Thyroid gland (tissue), 4 donors: Measurements from ENCODE around the gene HPN.

ENCODE experiments used
- POLR2A ChIP-seq, 2 donors: fragments of 450-650 bp; IDR thresholded peaks; one replicate each; pipeline ENCODE4 v1.6.1; 2017; ENCODE audit warnings: antibody characterized with exemption in 2 of 2, mild to moderate bottlenecking in 2 of 2, moderate library complexity in 1 of 2
- TF ChIP-seq, protein P1 (sequence below), 6 experiments: fragments of 200-600 bp in 3 of 6; fragments of 450-650 bp in 3 of 6; sonication (generic) in 3 of 6; IDR thresholded peaks; one replicate each; pipeline ENCODE4 v1.5.1; 2016 to 2019; ENCODE audit warnings: antibody characterized with exemption in 6 of 6, mild to moderate bottlenecking in 2 of 6, inconsistent platforms in 1 of 6, moderate library complexity in 1 of 6

DNA sequence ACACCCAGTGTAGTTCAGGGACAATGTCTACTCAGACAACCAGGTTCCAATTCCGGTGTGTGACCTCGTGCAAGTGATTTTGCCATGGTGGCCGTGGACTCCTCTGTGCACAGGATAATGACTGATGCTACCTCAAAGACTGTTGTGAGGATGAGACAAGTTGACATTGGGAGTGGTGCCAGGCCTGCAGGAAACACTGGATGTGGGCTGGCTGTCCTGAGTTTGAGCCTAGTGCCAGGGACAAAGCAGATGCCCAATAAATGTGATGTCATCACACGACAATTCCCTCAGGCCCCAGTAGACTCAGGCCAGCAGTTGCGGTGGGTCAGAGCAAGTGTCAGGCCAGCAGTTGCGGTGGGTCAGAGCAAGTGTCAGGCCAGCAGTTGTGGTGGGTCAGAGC lies 17.4 kb upstream of the HPN start:
- TF ChIP-seq, protein P1, sequence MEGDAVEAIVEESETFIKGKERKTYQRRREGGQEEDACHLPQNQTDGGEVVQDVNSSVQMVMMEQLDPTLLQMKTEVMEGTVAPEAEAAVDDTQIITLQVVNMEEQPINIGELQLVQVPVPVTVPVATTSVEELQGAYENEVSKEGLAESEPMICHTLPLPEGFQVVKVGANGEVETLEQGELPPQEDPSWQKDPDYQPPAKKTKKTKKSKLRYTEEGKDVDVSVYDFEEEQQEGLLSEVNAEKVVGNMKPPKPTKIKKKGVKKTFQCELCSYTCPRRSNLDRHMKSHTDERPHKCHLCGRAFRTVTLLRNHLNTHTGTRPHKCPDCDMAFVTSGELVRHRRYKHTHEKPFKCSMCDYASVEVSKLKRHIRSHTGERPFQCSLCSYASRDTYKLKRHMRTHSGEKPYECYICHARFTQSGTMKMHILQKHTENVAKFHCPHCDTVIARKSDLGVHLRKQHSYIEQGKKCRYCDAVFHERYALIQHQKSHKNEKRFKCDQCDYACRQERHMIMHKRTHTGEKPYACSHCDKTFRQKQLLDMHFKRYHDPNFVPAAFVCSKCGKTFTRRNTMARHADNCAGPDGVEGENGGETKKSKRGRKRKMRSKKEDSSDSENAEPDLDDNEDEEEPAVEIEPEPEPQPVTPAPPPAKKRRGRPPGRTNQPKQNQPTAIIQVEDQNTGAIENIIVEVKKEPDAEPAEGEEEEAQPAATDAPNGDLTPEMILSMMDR (IDR thresholded peaks at IDR 0.05): no peak
- no peak for TF ChIP-seq POLR2A (IDR thresholded peaks at IDR 0.05)
